H1 (cell line): Measurements from ENCODE around the gene TBCA. TPM values are rescaled to one million over a fixed set of nuclear protein-coding genes. Genes with fewer than 3 reads are reported as not detected.

ENCODE experiments used
- USF2 ChIP-seq: IDR thresholded peaks from 2 replicates; pipeline ENCODE4 v1.6.1; 2011; ENCODE audit warnings: low read length, improper control_type of control experiment
- polyA plus RNA-seq, 7 experiments: library from polyadenylated mRNA; depleted of rRNA in 3 of 7; stranded (reverse) in 5 of 7; unstranded in 2 of 7; fragments of >200 nt in 5 of 7; fragments of 200-250 nt in 2 of 7; gene quantifications; 1 replicate in 5 of 7; 2 replicates in 1 of 7; 4 replicates in 1 of 7; pipeline versions ENCODE4 v1.2.1 to v1.2.3, GENCODE V29; 2011 to 2013; ENCODE audit warnings: missing spikeins in 2 of 7, mixed read lengths in 2 of 7
- total RNA-seq: library from RNA; stranded (reverse); fragmentation: NEBNext Ultra II Directional; extraction: Animal tissue kit (Norgen Biotek cat#: 25700); gene quantifications from 2 replicates; pipeline ENCODE4 v1.2.1, GENCODE V29; 2021

TBCA gene
- total and polyA plus RNA-seq, 2 of the 8 experiments (the other 6 are each of a cell fraction or from before 2014, with no cell fraction given), result 55.7 to 320 TPM

- TF ChIP-seq USF2, result no peak
Measured at GRCh38 chr5:77775790-77776553, at the start of gene TBCA (continued).
